H1 (cell line): ENCODE measurements around the gene WASHC2A. TPM values are rescaled to one million over a fixed set of nuclear protein-coding genes. Genes with fewer than 3 reads are reported as not detected.

Experiments
- CTCF ChIA-PET: fragments of 300-600 bp; sonication (Branson Sonifier 250); formaldehyde crosslinking; loops from one replicate; lab custom pipeline; 2021; ENCODE audit not compliant: partially characterized antibody; lab: Charles Lee
- POLR2A ChIA-PET: fragments of 300-600 bp; sonication (Branson Sonifier 250); formaldehyde crosslinking; loops from one replicate; lab custom pipeline; 2021; ENCODE audit warnings: inconsistent platforms; ENCODE audit not compliant: partially characterized antibody; lab: Charles Lee
- DNase-seq, 2 experiments: peaks; one replicate each; pipeline versions ENCODE4 v3.0.0 to v3.0.0-alpha.2; 2010 to 2022; ENCODE audit warnings: low spot score in 2 of 2, low read depth in 1 of 2, mixed read lengths in 1 of 2
- FAIRE-seq: peaks from 2 replicates; lab custom pipeline; 2011; peaks lifted over from hg19 to GRCh38; lab: Jason Lieb, UNC
- H2AFZ ChIP-seq: 2 replicates; pipeline ENCODE4 v1.8.1; 2012; ENCODE audit warnings: low read length, inconsistent platforms
- H2AK5ac ChIP-seq: 2 replicates; pipeline ENCODE4 v1.6.1; 2013; ENCODE audit warnings: low read depth, low read length
- H2BK120ac ChIP-seq: replicated peaks from 2 replicates; pipeline ENCODE3; 2013; ENCODE audit warnings: low read depth, low read length, inconsistent platforms
- H2BK12ac ChIP-seq: 2 replicates; pipeline ENCODE4 v1.6.1; 2013; ENCODE audit warnings: low read depth, low read length
- H2BK15ac ChIP-seq: 2 replicates; pipeline ENCODE4 v1.6.1; 2013; ENCODE audit warnings: low read length
- H2BK20ac ChIP-seq: 2 replicates; pipeline ENCODE4 v1.6.1; 2013; ENCODE audit warnings: low read length
- H2BK5ac ChIP-seq: 2 replicates; pipeline ENCODE4 v1.6.1; 2013; ENCODE audit warnings: low read depth, low read length
- H3K14ac ChIP-seq: 2 replicates; pipeline ENCODE4 v1.6.1; 2013; ENCODE audit warnings: inconsistent platforms; ENCODE audit not compliant: insufficient read length
- H3K18ac ChIP-seq: 2 replicates; pipeline ENCODE4 v1.6.1; 2013; ENCODE audit warnings: low read length; ENCODE audit errors: extremely low read depth
- H3K23ac ChIP-seq: 2 replicates; pipeline ENCODE4 v1.6.1; 2013; ENCODE audit warnings: inconsistent platforms; ENCODE audit not compliant: insufficient read length
- H3K23me2 ChIP-seq: 2 replicates; pipeline ENCODE4 v1.6.1; 2013; ENCODE audit warnings: low read depth, low read length
- H3K27ac ChIP-seq: 2 replicates; pipeline ENCODE4 v1.6.1; 2011; ENCODE audit warnings: low read depth, low read length, inconsistent platforms
- H3K27me3 ChIP-seq, 4 experiments: replicated peaks in 1 of 4; 1 replicate in 1 of 4; 2 replicates in 3 of 4; pipeline versions ENCODE4 v1.6.1 to v1.8.1; 2011 to 2013; ENCODE audit warnings: low read length in 3 of 4, mild to moderate bottlenecking in 3 of 4, inconsistent platforms in 2 of 4, mixed read lengths in 2 of 4, moderate library complexity in 1 of 4; ENCODE audit not compliant: control insufficient read depth in 3 of 4, insufficient read depth in 3 of 4; ENCODE audit errors: extremely low read depth in 1 of 4
- H3K36me3 ChIP-seq, 4 experiments: 2 replicates each; pipeline versions ENCODE4 v1.6.1 to v1.8.1; 2011 to 2013; ENCODE audit warnings: mild to moderate bottlenecking in 4 of 4, low read length in 3 of 4, moderate library complexity in 2 of 4, control low read depth in 1 of 4, inconsistent platforms in 1 of 4; ENCODE audit not compliant: insufficient read depth in 4 of 4, control insufficient read depth in 2 of 4
- H3K4ac ChIP-seq: replicated peaks from 2 replicates; pipeline ENCODE3; 2013; ENCODE audit warnings: low read length, low read depth, mixed read lengths, inconsistent platforms; ENCODE audit not compliant: insufficient read length
- H3K4me1 ChIP-seq, 4 experiments: replicated peaks in 1 of 4; 1 replicate in 1 of 4; 2 replicates in 3 of 4; pipeline versions ENCODE4 v1.6.1 to v1.8.1; 2011 to 2013; ENCODE audit warnings: low read length in 3 of 4, inconsistent platforms in 2 of 4, mixed read lengths in 1 of 4; ENCODE audit not compliant: insufficient read depth in 4 of 4, control insufficient read depth in 3 of 4
- H3K4me2 ChIP-seq, 2 experiments: 2 replicates each; pipeline versions ENCODE4 v1.6.1 to v1.8.1; 2011 to 2013; ENCODE audit warnings: low read depth in 2 of 2, low read length in 2 of 2, control low read depth in 1 of 2, inconsistent platforms in 1 of 2, mild to moderate bottlenecking in 1 of 2; ENCODE audit not compliant: insufficient read depth in 1 of 2
- H3K4me3 ChIP-seq, 4 experiments: fragments of 200-600, 300-600 bp in 1 of 4; sonication (generic), shearing (Covaris generic), sonication (Bioruptor Twin) in 1 of 4; 2 replicates each; pipeline versions ENCODE4 v1.5.1 to v1.8.1; 2011 to 2016; ENCODE audit warnings: low read length in 4 of 4, low read depth in 3 of 4, control low read depth in 2 of 4, inconsistent platforms in 2 of 4, mild to moderate bottlenecking in 2 of 4, mixed read lengths in 1 of 4, moderate library complexity in 1 of 4; ENCODE audit not compliant: insufficient read depth in 2 of 4; ENCODE audit errors: extremely low read depth in 1 of 4
- H3K56ac ChIP-seq: replicated peaks from 2 replicates; pipeline ENCODE3; 2013; ENCODE audit warnings: low read depth, mild to moderate bottlenecking, mixed read lengths, low read length, inconsistent platforms; ENCODE audit not compliant: insufficient read length
- H3K79me1 ChIP-seq: 2 replicates; pipeline ENCODE4 v1.6.1; 2013; ENCODE audit warnings: low read depth, low read length, control low read depth
- H3K79me2 ChIP-seq, 2 experiments: 2 replicates each; pipeline versions ENCODE4 v1.6.1 to v1.8.1; 2012 to 2013; ENCODE audit warnings: low read length in 2 of 2, mild to moderate bottlenecking in 2 of 2, inconsistent platforms in 1 of 2; ENCODE audit not compliant: insufficient read depth in 2 of 2, control insufficient read depth in 1 of 2
- H3K9ac ChIP-seq, 4 experiments: replicated peaks in 1 of 4; 1 replicate in 1 of 4; 2 replicates in 3 of 4; pipeline versions ENCODE4 v1.6.1 to v1.8.1; 2011 to 2013; ENCODE audit warnings: low read depth in 3 of 4, low read length in 3 of 4, control low read depth in 2 of 4, mild to moderate bottlenecking in 2 of 4, moderate library complexity in 2 of 4, inconsistent platforms in 1 of 4; ENCODE audit errors: extremely low read depth in 1 of 4
- H3K9me3 ChIP-seq, 2 experiments: 2 replicates each; pipeline versions ENCODE4 v1.6.1 to v1.8.1; 2012 to 2013; ENCODE audit warnings: mild to moderate bottlenecking in 2 of 2, moderate library complexity in 2 of 2, control low read depth in 1 of 2, inconsistent platforms in 1 of 2, low read depth in 1 of 2, low read length in 1 of 2, mixed read lengths in 1 of 2; ENCODE audit not compliant: insufficient read depth in 2 of 2
- H4K20me1 ChIP-seq, 2 experiments: replicated peaks in 1 of 2; 2 replicates each; pipeline versions ENCODE3 to v1.8.1; 2011 to 2013; ENCODE audit warnings: inconsistent platforms in 2 of 2, low read length in 2 of 2, mild to moderate bottlenecking in 1 of 2; ENCODE audit not compliant: insufficient read depth in 2 of 2, control insufficient read depth in 1 of 2
- H4K5ac ChIP-seq: 2 replicates; pipeline ENCODE4 v1.6.1; 2013; ENCODE audit warnings: low read length, low read depth, mixed read lengths, inconsistent platforms; ENCODE audit not compliant: insufficient read length
- H4K8ac ChIP-seq: 2 replicates; pipeline ENCODE4 v1.8.0; 2013; ENCODE audit warnings: mild to moderate bottlenecking, moderate library complexity, low read length, inconsistent platforms; ENCODE audit not compliant: insufficient read depth; ENCODE audit errors: extremely low read depth
- H4K91ac ChIP-seq: replicated peaks from 2 replicates; pipeline ENCODE3; 2013; ENCODE audit warnings: low read length, mixed read lengths, inconsistent platforms; ENCODE audit not compliant: insufficient read length
- FOSL1 ChIP-seq: IDR thresholded peaks from 2 replicates; pipeline ENCODE4 v1.6.1; 2011; ENCODE audit warnings: mild to moderate bottlenecking, low read depth, low read length, moderate library complexity; ENCODE audit not compliant: insufficient read depth
- RAD21 ChIP-seq, 2 experiments: IDR thresholded peaks in 1 of 2; conservative IDR thresholded peaks in 1 of 2; 2 replicates each; pipeline ENCODE4 v1.6.1; 2011; ENCODE audit warnings: low read depth in 2 of 2, low read length in 2 of 2, improper control_type of control experiment in 1 of 2, inconsistent platforms in 1 of 2, mild to moderate bottlenecking in 1 of 2, moderate library complexity in 1 of 2
- WGBS, 2 experiments: shearing (Covaris generic) in 1 of 2; methylation state at CpG; one replicate each; pipeline versions ENCODE4 v1.1.6 to v1.1.7; 2013 to 2015; ENCODE audit warnings: low lambda C conversion rate in 2 of 2, mixed read lengths in 2 of 2, inconsistent platforms in 1 of 2, low coverage in 1 of 2, missing lambda C conversion rate in 1 of 2; ENCODE audit not compliant: insufficient replicate concordance in 2 of 2, insufficient coverage in 1 of 2, insufficient read length in 1 of 2; ENCODE audit errors: extremely low coverage in 1 of 2, missing lambda C conversion rate in 1 of 2; 5-methylcytosine and 5-hydroxymethylcytosine counted together
- polyA plus RNA-seq, 7 experiments: library from polyadenylated mRNA; depleted of rRNA in 3 of 7; stranded (reverse) in 5 of 7; unstranded in 2 of 7; fragments of >200 nt in 5 of 7; fragments of 200-250 nt in 2 of 7; gene quantifications; 1 replicate in 5 of 7; 2 replicates in 1 of 7; 4 replicates in 1 of 7; pipeline versions ENCODE4 v1.2.1 to v1.2.3, GENCODE V29; 2011 to 2013; ENCODE audit warnings: missing spikeins in 2 of 7, mixed read lengths in 2 of 7
- total RNA-seq: library from RNA; stranded (reverse); fragmentation: NEBNext Ultra II Directional; extraction: Animal tissue kit (Norgen Biotek cat#: 25700); gene quantifications from 2 replicates; pipeline ENCODE4 v1.2.1, GENCODE V29; 2021

The WASHC2A gene
- total and polyA plus RNA-seq, 2 of the 8 experiments (the other 6 are each of a cell fraction or from before 2014, with no cell fraction given), result 7.5 to 29.7 TPM

GRCh38 chr10:50027195-50027594 lies 40.6 kb upstream of the WASHC2A start:
- no peak overlapping the region for H3K14ac ChIP-seq
- H3K4ac ChIP-seq, result no peak overlapping the region
- no peak overlapping the region for H4K91ac ChIP-seq
- no peak overlapping the region for H2BK15ac ChIP-seq
- H2AK5ac ChIP-seq, result no peak overlapping the region
- H3K27ac ChIP-seq, result no peak overlapping the region
- FAIRE-seq, result no peak
- no peak overlapping the region for H2BK20ac ChIP-seq
- H3K9ac ChIP-seq, result no peak overlapping the region
- 87% methylated on average over 13 of the region's 13 CpGs; no CpG with 5 or more reads in 1 of the 2 experiments for WGBS, 2 experiments
- H4K8ac ChIP-seq, result no peak overlapping the region
- no peaks in the 10 kb centered on the region for H3K23me2 ChIP-seq
- no peaks in the 10 kb centered on the region for H3K36me3 ChIP-seq
- H3K23ac ChIP-seq, result no peak overlapping the region
- H3K79me1 ChIP-seq, result 0 out of 2 replicates have a peak, but pooled peaks cover 2% of the 10 kb centered on the region
- DNase-seq, result peak in 1 of 2 experiments; percentile 29
- H3K9me3 ChIP-seq, result peaks cover 0 to 5% of the 10 kb centered on the region in 2 experiments; a peak in 1 of 4 replicates
- no peak overlapping the region for H3K4me3 ChIP-seq
- H3K27me3 ChIP-seq, result no peaks in the 10 kb centered on the region
- H4K20me1 ChIP-seq, result no peaks in the 10 kb centered on the region
- no peak overlapping the region for H3K18ac ChIP-seq
- no peak overlapping the region for H2BK120ac ChIP-seq
- no peak overlapping the region for H4K5ac ChIP-seq
- CTCF ChIA-PET, result no interaction called here
- no peak overlapping the region for H3K4me2 ChIP-seq
- no peak overlapping the region for H2BK5ac ChIP-seq
- H3K4me1 ChIP-seq, result no peaks in the 10 kb centered on the region
- no peak overlapping the region for H2BK12ac ChIP-seq
- H2AFZ ChIP-seq, result no peak overlapping the region
- POLR2A ChIA-PET, result no interaction called here
- H3K56ac ChIP-seq, result no peak overlapping the region
- no peaks in the 10 kb centered on the region for H3K79me2 ChIP-seq
- TF ChIP-seq FOSL1 (no peak), RAD21 (IDR thresholded peaks at IDR 0.05 in 1 of 2, conservative IDR thresholded peaks at IDR 0.05 in 1 of 2; ENCODE audit: low read depth in 2 of 2, low read length in 2 of 2) (no peak)
